Activated CD4-positive, alpha-beta T cell treated with anti-CD3 and anti-CD28 coated beads for 4 hours (primary cell): Measurements from ENCODE around the gene NAPSA.

ENCODE experiments used
- DNase-seq, 2 donors: peaks; one replicate each; pipeline ENCODE4 v3.0.0-alpha.2; 2020

NAPSA gene

DNA sequence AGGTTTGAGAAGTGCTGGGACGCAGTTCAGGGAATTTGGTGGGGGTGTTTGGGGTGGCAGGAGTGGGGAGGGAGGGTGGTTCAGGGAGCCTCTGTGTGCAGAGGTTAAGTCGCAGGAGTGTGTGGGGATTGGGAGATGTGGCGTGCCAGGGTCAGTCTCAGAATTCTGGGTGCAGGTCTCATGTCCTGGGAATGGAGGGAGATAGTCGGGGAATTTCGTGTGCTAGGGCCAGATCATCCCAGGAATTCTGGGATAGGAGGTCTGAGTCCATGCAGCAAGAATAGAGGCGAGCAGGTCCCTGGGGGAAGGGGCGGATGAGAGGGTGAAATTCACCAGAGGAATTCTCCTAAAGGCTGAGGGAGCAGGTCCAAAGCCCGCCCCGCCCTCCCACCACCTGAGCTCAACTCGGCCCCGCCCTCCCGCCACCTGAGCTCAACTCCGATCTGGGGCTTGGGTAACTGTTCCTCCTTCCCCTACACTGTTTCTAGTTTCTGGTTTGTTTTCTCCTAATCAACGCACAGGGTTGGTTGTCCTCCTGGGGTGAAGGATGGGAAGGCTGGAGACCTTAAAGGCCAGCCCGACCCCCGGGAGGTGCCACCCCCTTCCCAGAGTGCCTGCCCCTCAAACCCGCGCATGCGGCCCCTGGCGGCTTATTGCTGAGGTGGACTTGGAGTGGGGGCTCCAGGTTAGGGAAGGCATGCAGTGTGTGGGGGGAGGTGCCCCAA is 51.5 kb downstream of the NAPSA start:
- no peak for DNase-seq

DNA sequence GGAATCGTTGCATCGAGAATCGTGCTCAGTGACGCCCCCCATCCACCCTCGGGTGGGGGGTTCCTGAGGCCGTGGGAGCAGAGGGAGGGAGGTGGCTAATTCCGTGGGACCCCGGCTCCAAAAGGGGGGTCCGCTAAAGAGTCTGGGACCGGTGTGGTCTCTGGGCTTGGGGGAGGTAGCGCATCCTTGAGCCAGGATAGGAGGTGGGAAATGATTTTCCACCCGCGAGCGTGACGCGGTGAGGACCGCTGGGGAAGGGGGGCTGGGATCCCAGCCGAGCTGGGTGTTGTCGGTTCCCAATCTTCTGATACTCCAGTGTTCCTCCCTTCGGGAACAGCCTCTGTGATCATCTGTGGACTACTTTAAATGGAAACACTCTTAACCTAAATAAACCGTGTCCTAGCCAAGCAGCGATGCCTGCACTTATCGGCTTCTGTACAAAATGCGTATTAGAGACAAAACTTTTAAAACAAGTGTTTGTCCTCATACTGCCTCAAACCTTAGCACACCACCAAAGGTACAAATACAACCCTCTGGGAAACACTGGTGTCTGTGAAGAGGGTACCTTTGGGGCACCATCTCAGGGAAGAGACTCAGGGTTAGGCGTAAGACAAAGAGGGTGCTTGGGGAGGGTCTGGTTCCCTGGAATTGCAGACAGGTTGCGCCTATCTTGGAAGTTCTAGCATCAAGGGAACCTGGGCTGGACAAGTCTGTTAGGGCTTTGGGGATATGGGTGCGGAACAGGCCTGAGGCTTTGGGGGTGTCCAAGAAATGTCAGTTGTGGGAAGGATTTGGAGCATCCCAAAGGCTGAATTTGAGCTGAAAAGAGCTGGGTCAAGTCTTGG is 52.2 kb downstream of the NAPSA start:
- no peak for DNase-seq

DNA sequence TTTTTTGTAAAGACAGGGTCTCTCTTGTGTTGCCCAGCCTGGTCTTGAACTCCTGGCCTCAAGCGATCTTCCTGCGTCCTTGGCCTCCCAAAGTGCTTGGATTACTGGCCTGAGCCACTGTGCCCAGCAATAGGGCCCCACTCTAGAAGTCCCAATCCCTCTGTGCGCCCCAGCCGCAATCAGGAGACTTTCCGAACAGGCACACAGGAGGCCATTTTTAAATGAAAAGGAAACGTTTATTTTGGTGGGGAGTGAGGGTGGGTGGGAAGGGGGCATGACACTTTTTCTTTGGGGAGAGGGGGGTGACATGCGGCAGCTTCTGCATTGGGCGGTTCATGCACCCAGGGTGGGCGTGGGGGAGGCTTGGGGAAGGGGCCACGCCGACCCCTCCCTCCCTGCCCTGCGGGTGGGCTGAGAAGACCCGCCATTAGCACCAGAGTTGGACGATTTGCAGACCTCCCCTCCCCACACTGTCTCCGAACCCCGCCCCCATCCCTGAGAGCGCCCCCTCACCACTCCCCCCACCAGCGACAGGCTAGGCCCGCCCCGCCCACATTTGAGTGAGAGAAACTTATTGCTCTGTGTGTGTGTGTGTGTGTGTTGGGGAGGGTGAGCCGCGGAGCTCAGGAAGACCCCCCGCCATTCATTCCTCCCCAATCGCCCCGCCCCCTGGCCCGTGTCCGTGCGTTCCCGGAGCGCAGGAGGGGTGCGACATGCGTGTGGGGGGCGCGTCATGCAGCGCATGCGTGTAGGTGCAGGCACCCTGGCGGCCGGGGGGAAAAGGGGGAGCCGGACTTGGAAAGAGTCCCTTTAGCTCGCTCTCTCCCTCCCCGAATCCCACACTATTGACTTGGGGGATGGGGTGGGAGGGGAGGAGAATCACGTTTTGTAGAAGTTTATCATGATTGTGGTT is 53.5 kb downstream of the NAPSA start:
- DNase-seq, result no peak

DNA sequence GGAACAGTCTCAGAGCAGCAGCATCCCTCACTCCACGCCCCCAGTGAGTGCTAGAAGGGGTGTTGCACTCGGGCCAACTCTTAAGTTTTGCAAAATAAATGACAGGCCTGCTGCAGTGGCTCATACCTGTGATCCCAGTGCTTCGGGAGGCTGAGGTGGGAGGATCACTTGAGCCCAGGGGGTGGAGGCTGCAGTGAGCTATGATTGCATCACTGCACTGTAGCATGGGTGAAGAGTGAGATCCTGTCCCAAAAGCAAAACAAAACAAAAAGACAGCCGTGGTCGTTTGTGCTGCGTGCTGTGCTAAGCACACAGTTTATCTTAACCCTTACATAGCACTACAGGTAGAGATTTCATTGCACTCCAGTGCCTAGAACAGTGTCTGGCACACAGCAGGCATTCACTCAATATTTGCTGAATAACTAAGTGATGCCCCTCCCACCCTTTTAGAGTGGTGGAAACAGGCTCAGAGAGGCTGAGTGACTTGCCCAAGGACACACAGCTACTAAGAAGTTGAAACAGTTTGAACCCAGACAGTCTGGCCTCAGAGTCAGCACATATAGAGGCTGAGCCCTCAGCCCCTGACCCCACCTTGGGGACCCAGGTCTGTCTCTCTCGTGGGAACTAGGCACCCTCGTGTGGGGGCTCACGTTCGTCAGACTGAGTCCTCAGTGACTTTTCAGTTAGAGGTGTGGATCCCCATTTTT is 54.5 kb downstream of the NAPSA start:
- DNase-seq, result no peak

DNA sequence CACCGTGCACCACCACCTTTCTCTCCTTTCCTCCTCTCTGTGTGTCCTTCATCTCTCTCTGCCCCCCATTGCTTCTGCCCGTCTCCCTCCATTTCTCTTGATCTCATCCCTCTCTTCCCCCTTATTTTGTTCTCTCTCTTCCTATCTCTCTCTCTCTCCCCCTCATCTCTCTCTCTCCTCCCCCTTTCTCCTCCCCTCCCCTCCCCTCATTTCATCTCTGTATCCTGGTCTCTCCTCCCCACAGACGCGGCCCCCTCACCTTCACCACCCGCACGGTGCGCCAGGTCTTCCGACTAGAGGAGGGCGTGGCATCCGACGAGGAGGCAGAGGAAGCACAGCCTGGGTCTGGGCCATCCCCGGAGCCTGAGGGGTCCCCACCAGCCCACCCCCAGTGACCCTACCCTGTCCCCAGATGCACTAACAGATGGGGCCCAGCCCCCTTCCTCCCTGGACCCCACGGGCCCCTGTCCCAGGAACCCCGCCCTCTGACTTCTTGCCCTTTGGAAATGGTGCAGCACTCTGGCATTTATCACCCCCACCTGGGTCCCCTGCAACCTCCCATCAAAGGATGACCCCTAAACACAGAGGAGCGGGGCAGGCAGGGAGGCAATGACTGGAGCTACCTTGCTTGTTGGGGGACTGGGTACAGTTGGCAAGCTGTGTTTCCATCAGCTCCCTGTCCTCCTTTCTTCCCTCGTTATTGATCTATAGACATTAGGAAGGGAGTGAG is 55.9 kb downstream of the NAPSA start:
- no peak for DNase-seq

DNA sequence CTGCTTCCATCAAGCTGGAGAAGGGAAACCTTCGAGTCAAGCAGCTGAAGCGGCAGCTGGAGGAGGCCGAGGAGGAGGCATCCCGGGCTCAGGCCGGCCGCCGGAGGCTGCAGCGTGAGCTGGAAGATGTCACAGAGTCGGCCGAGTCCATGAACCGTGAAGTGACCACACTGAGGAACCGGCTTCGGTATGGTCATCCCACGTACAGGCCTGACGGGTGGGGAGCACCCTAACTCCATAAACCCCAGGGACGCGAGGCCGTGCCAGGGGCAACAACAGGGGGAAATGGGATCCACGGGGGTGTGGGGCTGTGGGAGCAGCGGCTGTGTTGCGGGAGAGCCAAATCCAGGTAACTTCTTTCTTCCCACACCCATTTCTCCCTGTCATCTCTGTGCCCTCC is 56.4 kb downstream of the NAPSA start:
- no peak for DNase-seq
